Measurements from ENCODE around the gene GPR153.

Gene GPR153

GRCh38 chr1:6206520-6206855 is 54.4 kb downstream of the GPR153 start:
- DNase-seq (ENCODE audit: low read depth in 2 of 2, low spot score in 1 of 2) = no peak

GRCh38 chr1:6205849-6206519 is 54.9 kb downstream of the GPR153 start, which contains the start of gene RNF207:
TSS of gene RNF207 (plus strand) at chr1:6206119. CDS start at chr1:6206536, 417 bp downstream.
- DNase-seq (ENCODE audit: low read depth in 2 of 2, low spot score in 1 of 2) = no peak

- no peak for DNase-seq (ENCODE audit: low read depth in 2 of 2, low spot score in 1 of 2)
These were observed 58.6 kb downstream of the GPR153 start for GRCh38 chr1:6202256-6202655.

- no peak for DNase-seq (ENCODE audit: low read depth in 2 of 2, low spot score in 1 of 2)
These were observed 60.6 kb downstream of the GPR153 start for GRCh38 chr1:6200188-6200809.

GRCh38 chr1:6199298-6200187 is 61.4 kb downstream of the GPR153 start, which contains the start of gene RPL22:
TSS of gene RPL22 (minus strand) at chr1:6199595. CDS start at chr1:6199573, 22 bp downstream.
- DNase-seq (ENCODE audit: low read depth in 2 of 2, low spot score in 1 of 2) = peak; percentile 91 to 95

- DNase-seq (ENCODE audit: low read depth in 2 of 2, low spot score in 1 of 2) = no peak
These were observed 62.1 kb downstream of the GPR153 start for GRCh38 chr1:6198646-6199297.

GRCh38 chr1:6197746-6198427 is 63.0 kb downstream of the GPR153 start:
- DNase-seq (ENCODE audit: low read depth in 2 of 2, low spot score in 1 of 2) = no peak
